BLaER1 (cell line): ENCODE measurements around the gene KCNK7.

Experiments
- H3K27ac ChIP-seq: shearing (Covaris generic); formaldehyde crosslinking; 2 replicates; pipeline ENCODE4 v1.8.1; 2022
- H3K27me3 ChIP-seq: shearing (Covaris generic); formaldehyde crosslinking; 2 replicates; pipeline ENCODE4 v1.8.1; 2022
- H3K36me3 ChIP-seq: shearing (Covaris generic); formaldehyde crosslinking; 2 replicates; pipeline ENCODE4 v1.8.1; 2022
- H3K4me1 ChIP-seq: shearing (Covaris generic); formaldehyde crosslinking; 2 replicates; pipeline ENCODE4 v1.8.1; 2022
- H3K4me2 ChIP-seq: shearing (Covaris generic); formaldehyde crosslinking; 2 replicates; pipeline ENCODE4 v1.8.1; 2022
- H3K4me3 ChIP-seq: shearing (Covaris generic); formaldehyde crosslinking; 2 replicates; pipeline ENCODE4 v1.8.1; 2022
- H3K9ac ChIP-seq: shearing (Covaris generic); formaldehyde crosslinking; 2 replicates; pipeline ENCODE4 v1.8.1; 2022
- H3K9me3 ChIP-seq: shearing (Covaris generic); formaldehyde crosslinking; 2 replicates; pipeline ENCODE4 v1.8.1; 2022
- H4K20me1 ChIP-seq: shearing (Covaris generic); formaldehyde crosslinking; 2 replicates; pipeline ENCODE4 v1.8.1; 2022
- Cebpa-rat ChIP-seq: shearing (Covaris generic); IDR thresholded peaks from 2 replicates; pipeline ENCODE4 v1.8.1; 2022

The KCNK7 gene

GRCh38 chr11:65553301-65554001 is 42.1 kb downstream of the KCNK7 start:
- peak overlapping the region; percentile 48 for H3K4me3 ChIP-seq
- H3K27me3 ChIP-seq, result no peaks in the 10 kb centered on the region
- H3K36me3 ChIP-seq, result peaks cover 33% of the 10 kb centered on the region; the same call in 1 of the 2 replicates
- H3K4me2 ChIP-seq, result peak overlapping the region; percentile 98
- peaks cover 86% of the 10 kb centered on the region for H3K4me1 ChIP-seq
- 0 out of 2 replicates have a peak, but pooled peaks cover 13% of the 10 kb centered on the region for H4K20me1 ChIP-seq
- no peak for TF ChIP-seq Cebpa-rat
- H3K9me3 ChIP-seq, result no peaks in the 10 kb centered on the region
- H3K9ac ChIP-seq, result peak overlapping the region; percentile 89
- peak overlapping the region; percentile 96 for H3K27ac ChIP-seq

DNA sequence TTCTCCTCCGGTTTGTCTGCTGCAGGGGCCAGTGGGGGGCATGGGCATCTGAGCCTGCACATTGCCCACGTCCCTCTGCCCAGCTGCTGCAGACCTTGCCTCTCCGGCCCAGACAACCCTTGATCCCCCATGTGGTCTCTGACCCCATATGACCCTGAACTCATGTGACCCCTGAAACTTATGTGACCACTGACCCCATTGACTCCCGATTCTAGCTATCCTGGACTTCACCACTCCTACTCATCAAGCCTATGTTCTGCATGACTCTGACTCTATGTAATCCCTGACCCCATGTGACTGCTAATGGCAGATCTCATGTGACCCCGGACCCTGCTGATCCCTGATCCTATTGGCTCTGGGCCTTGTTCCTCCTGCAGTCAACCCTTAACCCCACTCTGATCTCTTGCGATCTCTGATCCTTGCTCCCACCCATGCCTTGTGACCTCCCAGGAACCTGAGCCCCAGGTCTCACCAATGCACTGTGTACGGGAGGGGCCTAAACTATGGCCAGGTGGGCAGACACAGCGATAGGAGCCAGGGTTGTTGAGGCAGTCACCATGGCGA is 43.1 kb downstream of the KCNK7 start:
- peaks cover 34% of the 10 kb centered on the region; the same call in 1 of the 2 replicates for H3K36me3 ChIP-seq
- no peak for TF ChIP-seq Cebpa-rat

GRCh38 chr11:65551572-65552387 is 43.8 kb downstream of the KCNK7 start:
- no peaks in the 10 kb centered on the region for H3K27me3 ChIP-seq
- peaks cover 19% of the 10 kb centered on the region; the same call in 1 of the 2 replicates for H4K20me1 ChIP-seq
- no peak for TF ChIP-seq Cebpa-rat
- peak overlapping the region; percentile 70 for H3K27ac ChIP-seq
- peak overlapping the region; percentile 82 for H3K4me2 ChIP-seq
- peak overlapping the region; percentile 53; the same call in 1 of the 2 replicates for H3K9ac ChIP-seq
- no peaks in the 10 kb centered on the region for H3K9me3 ChIP-seq
- H3K36me3 ChIP-seq, result peaks cover 34% of the 10 kb centered on the region; the same call in 1 of the 2 replicates
- H3K4me3 ChIP-seq, result no peak overlapping the region; the same call in 1 of the 2 replicates
- H3K4me1 ChIP-seq, result peaks cover 96% of the 10 kb centered on the region

More for the DNA sequence above, 43.1 kb downstream of the KCNK7 start:
- Histone ChIP-seq H3K9me3 (no peaks in the 10 kb centered on the region), H3K27ac (peak overlapping the region; percentile 70), H3K4me1 (peaks cover 96% of the 10 kb centered on the region), H3K9ac (peak overlapping the region; percentile 53; the same call in 1 of the 2 replicates), H3K27me3 (no peaks in the 10 kb centered on the region), H3K4me3 (no peak overlapping the region; the same call in 1 of the 2 replicates), H4K20me1 (peaks cover 16% of the 10 kb centered on the region; the same call in 1 of the 2 replicates), H3K4me2 (peak overlapping the region; percentile 82)

DNA sequence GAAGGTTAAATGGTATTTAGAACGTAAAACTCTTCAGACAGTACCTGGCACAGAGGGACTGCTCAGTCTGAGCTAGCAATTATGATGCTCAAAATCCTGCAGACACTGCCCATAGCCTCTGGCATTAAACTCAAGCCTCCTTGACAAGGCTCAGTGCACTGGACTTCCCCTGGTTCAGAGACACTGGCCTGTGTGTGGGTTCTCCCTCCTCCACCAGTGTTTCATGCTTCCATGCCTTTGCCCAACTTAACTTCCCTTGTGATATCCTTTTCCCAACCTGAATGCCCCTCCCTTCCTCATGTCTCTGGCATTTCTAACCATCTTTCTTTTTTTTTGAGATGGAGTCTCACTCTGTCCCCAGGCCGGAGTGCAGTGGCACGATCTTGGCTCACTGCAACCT is 46.5 kb downstream of the KCNK7 start:
- Histone ChIP-seq H3K4me1 (peaks cover 94% of the 10 kb centered on the region), H3K9ac (0 out of 2 replicates have a peak overlapping the region, but pooled peaks have one; percentile 77), H3K9me3 (no peaks in the 10 kb centered on the region), H3K4me2 (peak overlapping the region; percentile 95), H4K20me1 (peaks cover 19% of the 10 kb centered on the region; the same call in 1 of the 2 replicates), H3K4me3 (no peak overlapping the region), H3K27me3 (no peaks in the 10 kb centered on the region), H3K36me3 (peaks cover 34% of the 10 kb centered on the region; the same call in 1 of the 2 replicates), H3K27ac (peak overlapping the region; percentile 88)
- TF ChIP-seq Cebpa-rat, result no peak

GRCh38 chr11:65548395-65548794 is 47.2 kb downstream of the KCNK7 start:
- Histone ChIP-seq H3K4me3 (peak overlapping the region; percentile 55; the same call in 1 of the 2 replicates), H3K9me3 (no peaks in the 10 kb centered on the region), H3K27ac (peak overlapping the region; percentile 88), H3K9ac (peak overlapping the region; percentile 77), H3K4me1 (peaks cover 94% of the 10 kb centered on the region), H3K4me2 (peak overlapping the region; percentile 95), H3K36me3 (peaks cover 34% of the 10 kb centered on the region; the same call in 1 of the 2 replicates), H4K20me1 (peaks cover 19% of the 10 kb centered on the region; the same call in 1 of the 2 replicates), H3K27me3 (no peaks in the 10 kb centered on the region)
- no peak for TF ChIP-seq Cebpa-rat

DNA sequence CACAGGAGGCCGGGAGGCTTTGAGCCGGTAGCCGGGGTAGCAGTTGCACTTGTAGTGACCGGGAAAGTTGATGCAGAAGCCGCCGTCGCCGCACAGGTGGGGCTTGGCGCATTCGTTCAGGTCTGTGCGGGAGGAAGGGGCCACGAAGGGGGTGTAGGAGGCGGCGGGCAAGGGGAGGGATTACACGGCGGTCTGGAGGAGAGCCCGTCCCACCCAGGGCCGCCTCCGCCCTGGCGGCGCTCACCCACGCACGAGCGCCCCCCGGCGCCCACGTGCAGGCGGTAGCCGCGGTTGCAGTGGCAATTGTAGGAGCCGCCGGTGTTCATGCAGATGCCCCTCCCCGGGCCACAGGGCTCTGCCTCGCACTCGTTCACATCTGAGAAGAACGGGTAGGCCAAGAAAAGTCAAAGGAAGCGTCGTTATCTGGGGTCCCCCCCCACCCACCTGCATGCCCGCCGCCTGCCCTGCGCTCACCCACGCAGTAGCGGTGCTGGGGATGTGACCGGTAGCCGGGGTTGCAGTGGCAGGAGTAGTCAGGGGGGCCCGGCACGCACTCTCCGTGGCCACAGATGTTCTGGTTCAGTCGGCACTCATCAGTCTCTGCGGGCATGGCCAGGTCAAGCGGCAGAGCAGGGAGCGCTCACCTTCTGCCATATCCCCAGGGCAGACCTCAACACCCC is 48.0 kb downstream of the KCNK7 start:
- no peaks in the 10 kb centered on the region for H3K27me3 ChIP-seq
- H3K9ac ChIP-seq, result peak overlapping the region; percentile 77
- peak overlapping the region; percentile 55 for H3K4me3 ChIP-seq
- H3K27ac ChIP-seq, result peak overlapping the region; percentile 88
- H3K4me2 ChIP-seq, result peak overlapping the region; percentile 95
- no peak for TF ChIP-seq Cebpa-rat
- H3K9me3 ChIP-seq, result no peaks in the 10 kb centered on the region
- H3K4me1 ChIP-seq, result peaks cover 96% of the 10 kb centered on the region
- H3K36me3 ChIP-seq, result peaks cover 34% of the 10 kb centered on the region; the same call in 1 of the 2 replicates
- H4K20me1 ChIP-seq, result peaks cover 15% of the 10 kb centered on the region; the same call in 1 of the 2 replicates

- Histone ChIP-seq H3K4me3 (peak overlapping the region; percentile 55), H3K36me3 (peaks cover 29% of the 10 kb centered on the region; the same call in 1 of the 2 replicates), H3K9me3 (no peaks in the 10 kb centered on the region), H4K20me1 (peaks cover 6% of the 10 kb centered on the region; the same call in 1 of the 2 replicates), H3K27ac (peak overlapping the region; percentile 88), H3K4me2 (peak overlapping the region; percentile 95), H3K4me1 (peaks cover 96% of the 10 kb centered on the region), H3K27me3 (no peaks in the 10 kb centered on the region), H3K9ac (peak overlapping the region; percentile 77)
- no peak for TF ChIP-seq Cebpa-rat
Measured at GRCh38 chr11:65546217-65546958, 49.2 kb downstream of the KCNK7 start.

GRCh38 chr11:65545853-65546216 is 49.8 kb downstream of the KCNK7 start:
- peak overlapping the region; percentile 88 for H3K27ac ChIP-seq

More at GRCh38 chr11:65545853-65546216, 49.8 kb downstream of the KCNK7 start:
- Histone ChIP-seq H3K27me3 (no peaks in the 10 kb centered on the region), H3K4me1 (peaks cover 96% of the 10 kb centered on the region), H3K4me3 (no peak overlapping the region), H3K9ac (peak overlapping the region; percentile 51), H4K20me1 (peaks cover 6% of the 10 kb centered on the region; the same call in 1 of the 2 replicates), H3K36me3 (peaks cover 23% of the 10 kb centered on the region; the same call in 1 of the 2 replicates), H3K9me3 (no peaks in the 10 kb centered on the region), H3K4me2 (peak overlapping the region; percentile 95)
- TF ChIP-seq Cebpa-rat, result no peak
